HG03159 (cell line): Measurements from ENCODE around the gene MAN1C1.

Experiments
- ATAC-seq: cut with Tn5 transposase; IDR thresholded peaks from one replicate; pipeline ENCODE4 v1.9.1; 2021; ENCODE audit warnings: mild to moderate bottlenecking, moderate library complexity; ENCODE audit not compliant: unreplicated experiment

The MAN1C1 gene

DNA sequence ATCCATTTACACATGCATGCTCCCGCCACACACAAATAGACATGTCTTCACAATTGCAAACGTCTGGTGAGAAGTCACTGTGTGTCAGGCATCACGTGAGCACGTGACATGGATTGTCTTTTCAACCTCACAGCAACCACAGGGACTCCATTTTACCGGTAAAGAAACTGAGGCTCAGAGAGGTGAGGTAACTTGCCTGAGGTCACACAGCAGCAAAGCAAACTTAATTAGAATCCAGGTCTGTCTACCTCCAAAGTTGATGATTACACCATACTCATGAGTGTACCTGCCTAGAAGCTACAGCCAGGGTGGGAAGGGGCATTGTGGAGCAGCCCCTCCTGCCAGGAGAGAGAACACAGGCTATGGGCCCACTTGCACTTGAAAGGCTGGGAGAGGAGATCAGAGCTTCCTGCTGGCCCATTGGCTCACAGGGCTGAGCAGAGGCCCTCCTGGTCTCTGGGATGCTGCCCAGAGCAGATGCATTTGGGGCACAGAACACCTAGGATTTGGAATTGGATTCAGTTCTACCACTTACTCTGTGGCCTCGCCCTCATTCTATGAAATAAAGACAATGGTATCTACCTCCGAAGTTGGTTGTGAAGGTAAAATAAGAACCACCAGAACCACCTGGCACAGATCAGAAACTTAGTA, 139.0 kb downstream of the MAN1C1 start:
- ATAC-seq: no peak

- ATAC-seq: no peak
Observed at GRCh38 chr1:25756215-25756614, 139.6 kb downstream of the MAN1C1 start.

DNA sequence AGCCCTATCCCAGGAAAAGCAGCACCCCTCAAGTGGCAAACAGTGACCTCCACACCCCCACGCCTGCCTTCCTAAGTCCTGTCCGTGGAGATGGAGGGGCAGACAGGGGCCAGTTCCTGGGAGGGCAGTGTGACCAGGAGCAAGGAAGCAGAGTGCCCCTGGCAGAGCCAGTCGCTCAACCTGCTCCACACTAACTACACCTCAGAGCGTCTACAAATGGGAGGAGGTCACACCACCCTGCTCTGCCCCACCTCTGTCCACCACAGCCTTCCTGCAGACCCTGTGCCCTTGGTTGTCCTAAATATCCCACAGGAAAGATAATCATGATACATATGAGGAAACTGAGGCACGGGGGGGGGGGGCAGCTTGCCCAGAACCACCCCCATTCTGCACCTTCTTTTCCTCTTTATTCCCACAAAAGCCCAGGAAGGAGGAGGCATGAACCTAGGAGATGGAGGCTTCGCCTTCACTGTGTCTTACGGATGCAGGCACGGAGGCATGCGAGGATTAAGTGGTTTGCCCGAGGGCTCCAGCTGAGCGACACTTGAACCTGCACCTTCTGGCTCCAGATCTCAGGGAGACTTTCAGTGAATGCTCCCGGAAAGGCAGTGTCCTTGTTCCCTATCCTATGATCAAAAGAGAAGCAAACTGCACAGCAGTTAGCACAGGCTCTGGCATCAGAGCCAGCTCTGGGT, 140.7 kb downstream of the MAN1C1 start:
- ATAC-seq: no peak

DNA sequence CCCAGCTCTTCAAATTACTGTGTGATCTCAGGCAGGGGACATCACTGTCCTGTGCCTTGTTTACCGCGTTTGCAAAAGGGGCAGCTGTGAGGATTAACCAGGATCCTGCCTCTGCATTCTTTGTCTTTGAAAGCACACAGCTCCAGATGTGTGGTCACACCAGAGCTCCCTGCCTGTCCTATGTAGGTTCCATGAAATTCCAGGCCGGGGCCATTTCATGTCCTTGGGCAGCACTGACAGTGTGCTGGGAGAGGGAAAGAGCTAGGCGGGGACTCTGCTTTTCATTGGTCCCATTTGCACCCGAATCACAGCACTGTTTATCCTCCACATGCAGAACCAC, 141.2 kb downstream of the MAN1C1 start:
- no peak for ATAC-seq

DNA sequence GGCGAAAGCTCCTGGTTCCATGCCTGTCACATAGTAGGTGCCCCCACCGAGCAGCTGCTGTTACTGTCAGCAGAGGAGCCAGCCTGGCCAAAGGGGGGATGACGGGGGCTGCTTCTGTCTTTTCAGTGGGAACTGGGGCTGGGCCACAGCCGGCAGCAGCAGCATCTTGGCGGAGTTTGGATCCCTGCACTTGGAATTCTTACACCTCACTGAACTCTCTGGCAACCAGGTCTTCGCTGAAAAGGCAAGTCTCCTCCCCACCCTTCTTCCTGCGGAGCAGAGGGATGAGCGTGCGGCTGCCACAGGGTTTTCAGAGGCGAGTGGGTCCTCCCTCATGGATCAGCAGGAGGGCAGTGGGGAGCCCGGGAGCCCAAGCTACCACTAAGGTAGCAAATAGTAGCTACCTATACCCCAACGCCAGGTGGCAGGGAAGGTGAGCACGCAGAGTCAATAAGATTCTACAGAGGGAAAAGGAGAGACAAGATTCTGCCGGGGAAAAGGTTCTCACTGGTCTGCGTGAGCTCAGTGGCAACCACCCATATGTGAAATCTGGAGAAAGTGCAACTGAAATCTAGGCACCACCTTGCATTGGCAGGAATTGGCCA, 142.0 kb downstream of the MAN1C1 start:
- ATAC-seq: no peak

- no peak for ATAC-seq
Observed at GRCh38 chr1:25760122-25760719, 143.6 kb downstream of the MAN1C1 start.

DNA sequence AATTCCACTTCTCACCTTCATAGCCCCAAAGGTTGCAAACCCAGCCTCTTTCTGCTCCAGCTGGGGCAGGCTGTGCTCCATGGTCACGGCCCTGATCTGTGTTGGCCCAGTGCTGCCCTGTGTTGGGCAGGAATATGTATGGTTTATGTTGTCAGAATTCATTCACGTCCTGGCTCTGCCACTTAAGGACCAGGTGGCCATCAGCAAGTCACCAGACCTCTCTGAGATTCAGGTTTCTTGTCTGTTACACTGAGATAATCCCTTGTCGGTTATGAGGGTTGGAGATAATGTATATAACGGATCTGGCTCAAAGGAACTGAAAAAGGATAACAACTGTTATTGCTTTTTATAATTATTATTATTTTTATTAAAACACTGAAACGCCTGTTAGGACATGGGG, 144.3 kb downstream of the MAN1C1 start:
- no peak for ATAC-seq

GRCh38 chr1:25763493-25763892, 146.9 kb downstream of the MAN1C1 start:
- no peak for ATAC-seq

DNA sequence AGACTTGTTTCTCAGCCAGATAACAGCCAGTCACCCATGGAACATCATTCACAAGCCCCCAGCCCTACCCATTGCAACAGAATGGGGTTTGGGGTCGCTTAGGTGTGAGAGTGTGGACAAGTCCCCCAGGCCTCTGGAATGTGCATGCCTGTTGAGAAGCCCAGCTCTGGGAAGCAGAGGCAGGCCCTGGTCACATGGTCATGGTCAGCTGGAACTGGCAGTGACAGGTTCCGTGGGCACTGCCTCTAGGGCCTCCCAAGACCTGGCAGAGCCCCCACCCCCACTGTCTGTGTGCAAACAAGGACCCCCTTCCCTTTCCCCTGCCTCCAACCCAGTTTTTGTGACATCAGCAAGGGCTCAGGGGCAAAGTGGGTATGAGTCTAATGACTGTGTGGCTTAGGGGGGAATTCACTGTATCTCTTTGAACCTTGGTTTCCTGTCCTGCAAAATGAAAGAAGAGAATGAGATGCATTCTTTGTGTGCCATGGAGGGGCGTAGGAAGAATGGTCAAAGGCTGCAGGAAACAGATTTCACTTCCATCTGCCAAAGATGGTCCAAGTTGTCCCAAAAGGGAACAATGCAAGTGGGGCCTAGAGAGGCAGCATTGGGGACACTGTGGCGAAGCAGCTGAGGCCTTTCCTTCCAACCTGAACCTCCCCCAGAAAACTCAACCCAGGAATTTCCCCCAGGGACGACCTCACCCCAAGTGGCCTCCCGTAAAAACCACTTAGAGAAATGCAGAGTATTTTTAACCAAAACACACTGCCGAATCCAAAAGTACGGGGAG, 148.7 kb downstream of the MAN1C1 start:
- ATAC-seq: no peak

- ATAC-seq: no peak
Observed at GRCh38 chr1:25765923-25766589, 149.5 kb downstream of the MAN1C1 start.

DNA sequence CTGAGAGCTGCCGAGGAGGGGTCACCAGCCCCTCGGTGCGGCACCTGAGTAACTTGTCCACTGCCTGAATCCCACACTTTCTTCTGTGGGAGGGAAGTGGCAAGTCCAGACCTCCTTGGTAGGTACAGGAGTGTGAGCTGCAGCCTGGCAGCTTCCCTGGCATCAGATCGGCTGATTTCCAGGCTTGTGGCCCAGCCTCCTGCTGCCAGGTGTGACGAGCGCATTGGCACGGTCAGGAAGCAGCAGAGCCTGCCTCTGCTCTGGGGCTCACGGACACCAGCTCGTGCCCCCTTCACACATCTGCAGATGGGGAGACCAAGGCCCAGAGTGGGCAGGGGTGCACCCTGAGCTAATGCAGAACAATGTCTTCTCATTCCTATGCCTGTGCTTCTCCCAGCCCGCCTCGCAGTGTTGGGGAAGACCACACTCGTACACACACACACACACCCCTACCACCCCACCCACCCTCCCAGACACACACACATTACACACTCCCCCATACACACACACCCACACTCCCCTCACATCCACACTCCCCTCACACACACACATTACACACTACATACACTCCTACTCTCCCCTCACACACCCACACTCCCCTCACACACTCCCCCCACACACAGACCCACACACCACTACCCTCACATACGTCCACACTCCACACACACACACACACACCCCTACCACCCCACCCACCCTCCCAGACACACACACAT, 150.3 kb downstream of the MAN1C1 start:
- ATAC-seq: no peak

- ATAC-seq: no peak
Observed at GRCh38 chr1:25767437-25767770, 150.8 kb downstream of the MAN1C1 start.

- no peak for ATAC-seq
Observed at GRCh38 chr1:25768999-25769398, 152.4 kb downstream of the MAN1C1 start.

GRCh38 chr1:25769625-25770383, 153.2 kb downstream of the MAN1C1 start:
- no peak for ATAC-seq

DNA sequence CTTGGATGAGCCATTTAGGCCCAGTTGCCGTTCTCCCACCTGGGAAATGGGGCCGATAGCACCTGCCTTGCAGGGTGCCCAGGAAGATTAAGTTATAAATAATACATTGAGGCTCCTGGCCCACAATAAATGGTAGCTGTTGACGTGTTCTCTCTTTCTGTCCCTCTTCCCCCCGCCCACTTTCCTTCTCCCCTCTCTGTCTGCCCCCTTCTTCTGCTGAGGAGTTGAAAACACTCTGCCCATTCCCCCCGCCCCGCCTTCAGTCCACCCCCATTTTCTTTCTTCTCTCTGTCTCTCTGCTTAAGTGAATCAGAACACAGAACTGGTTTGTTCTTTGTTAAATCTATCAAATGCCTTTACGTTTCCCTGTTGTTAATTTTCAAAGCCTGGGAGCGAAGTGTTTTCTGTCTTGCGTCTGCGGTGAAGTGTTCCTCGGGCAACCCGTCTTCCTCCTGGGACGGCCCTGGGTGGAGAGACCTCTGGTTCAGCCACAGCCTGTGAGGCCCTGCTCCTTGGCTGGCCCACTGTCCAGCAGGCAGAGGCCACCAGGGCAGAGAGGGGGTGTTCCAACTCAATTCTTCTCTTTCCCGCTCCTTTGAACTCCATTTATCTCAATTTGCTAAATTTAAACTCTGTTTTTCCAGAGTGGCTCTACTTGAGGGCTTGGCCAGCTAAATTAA, 154.1 kb downstream of the MAN1C1 start:
- no peak for ATAC-seq

DNA sequence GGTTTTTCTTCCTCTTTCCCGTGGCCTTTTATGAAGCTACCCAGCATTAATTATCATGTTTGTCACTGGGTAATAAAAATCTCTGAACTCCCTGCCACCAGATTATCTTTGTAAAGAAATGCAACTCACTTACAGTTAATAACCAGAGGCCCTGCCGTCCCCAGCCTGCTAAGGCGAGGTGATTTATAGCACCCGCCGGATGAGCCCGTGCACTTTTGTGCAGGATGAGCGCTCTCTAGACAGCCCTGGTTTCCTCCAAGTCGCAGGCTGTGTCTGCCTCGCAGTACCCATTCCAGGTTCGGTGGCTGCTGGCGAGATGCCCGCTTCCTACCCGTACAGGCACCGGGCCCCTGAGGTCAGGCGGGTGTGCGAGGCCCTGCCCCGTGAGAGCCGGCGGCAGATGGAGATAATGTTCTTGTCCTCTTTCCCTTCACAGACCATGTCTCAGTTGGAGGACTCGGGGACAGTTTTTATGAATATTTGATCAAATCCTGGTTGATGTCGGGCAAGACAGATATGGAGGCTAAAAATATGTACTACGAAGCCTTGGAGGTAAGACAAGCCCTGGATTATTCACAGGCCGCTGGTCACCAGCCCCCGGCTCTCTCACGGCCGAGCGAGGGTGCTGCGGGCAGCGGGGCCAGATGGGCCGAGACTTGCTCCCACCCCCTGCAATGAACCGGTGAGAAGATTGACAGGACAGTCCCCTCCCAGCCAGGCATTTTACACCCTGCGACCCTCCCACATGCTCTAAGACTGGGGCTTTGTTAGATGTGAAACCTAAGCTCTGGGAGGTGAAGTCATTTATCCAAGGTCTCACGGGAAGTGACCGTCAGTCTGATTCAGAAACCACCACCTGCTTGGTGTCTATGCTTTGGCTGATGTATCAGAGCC, 154.9 kb downstream of the MAN1C1 start:
- no peak for ATAC-seq

DNA sequence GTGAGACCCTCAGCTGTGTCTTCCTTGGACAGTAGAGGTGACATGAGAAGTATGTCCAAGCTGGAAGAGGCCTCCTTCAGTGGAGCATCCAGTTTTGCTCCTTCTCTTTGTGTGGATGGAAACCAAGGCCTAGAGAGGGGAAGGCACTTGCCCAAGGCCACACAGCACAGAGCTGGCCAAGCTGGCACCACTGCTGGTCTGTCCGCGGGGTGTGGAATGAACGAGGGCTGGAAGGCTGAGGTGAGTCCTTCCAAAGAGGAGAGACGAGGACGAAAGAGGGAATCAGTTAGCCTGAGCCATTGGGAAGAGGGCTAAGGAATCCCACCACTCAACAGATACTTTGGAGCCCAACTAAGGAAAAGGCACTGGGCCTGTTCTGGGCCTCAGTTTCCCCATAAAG, 155.6 kb downstream of the MAN1C1 start:
- no peak for ATAC-seq

DNA sequence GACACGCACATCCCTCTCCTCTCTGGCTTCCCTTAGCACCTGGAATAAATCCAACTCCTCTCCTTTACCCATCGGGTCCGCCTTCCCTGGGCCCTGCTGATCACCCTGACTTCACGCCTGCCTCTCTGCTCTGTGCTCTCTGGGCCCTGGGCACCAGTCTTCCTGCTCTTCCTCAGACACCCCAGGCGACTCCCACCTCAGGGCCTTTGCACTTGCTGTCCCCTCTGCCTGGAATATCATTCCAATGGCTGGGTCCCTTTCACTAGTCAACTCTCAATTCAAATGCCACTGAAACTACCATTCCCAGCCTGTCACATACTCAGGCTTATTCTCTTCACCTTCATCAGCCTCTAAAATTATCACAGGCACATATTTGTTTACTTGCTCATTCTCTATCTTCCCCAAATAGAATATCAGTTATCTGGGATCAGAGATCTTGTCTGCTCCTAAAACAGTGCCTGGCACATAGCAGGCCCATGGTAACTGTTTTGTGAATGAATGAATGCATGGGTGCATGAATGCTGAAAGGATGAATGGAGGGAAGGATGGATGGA, 156.2 kb downstream of the MAN1C1 start:
- no peak for ATAC-seq
